ENCODE data around the gene SHMT2. TPM values are rescaled to one million over a fixed set of nuclear protein-coding genes. Genes with fewer than 3 reads are reported as not detected.
A peak's percentile ranks its signal among the peaks of the same experiment; 100 is the strongest.

The SHMT2 gene
- total and polyA plus RNA-seq, 9 of the 15 experiments (the other 6 are each of a cell fraction or from before 2014, with no cell fraction given) = 46.1 to 319 (median 115) TPM

DNA sequence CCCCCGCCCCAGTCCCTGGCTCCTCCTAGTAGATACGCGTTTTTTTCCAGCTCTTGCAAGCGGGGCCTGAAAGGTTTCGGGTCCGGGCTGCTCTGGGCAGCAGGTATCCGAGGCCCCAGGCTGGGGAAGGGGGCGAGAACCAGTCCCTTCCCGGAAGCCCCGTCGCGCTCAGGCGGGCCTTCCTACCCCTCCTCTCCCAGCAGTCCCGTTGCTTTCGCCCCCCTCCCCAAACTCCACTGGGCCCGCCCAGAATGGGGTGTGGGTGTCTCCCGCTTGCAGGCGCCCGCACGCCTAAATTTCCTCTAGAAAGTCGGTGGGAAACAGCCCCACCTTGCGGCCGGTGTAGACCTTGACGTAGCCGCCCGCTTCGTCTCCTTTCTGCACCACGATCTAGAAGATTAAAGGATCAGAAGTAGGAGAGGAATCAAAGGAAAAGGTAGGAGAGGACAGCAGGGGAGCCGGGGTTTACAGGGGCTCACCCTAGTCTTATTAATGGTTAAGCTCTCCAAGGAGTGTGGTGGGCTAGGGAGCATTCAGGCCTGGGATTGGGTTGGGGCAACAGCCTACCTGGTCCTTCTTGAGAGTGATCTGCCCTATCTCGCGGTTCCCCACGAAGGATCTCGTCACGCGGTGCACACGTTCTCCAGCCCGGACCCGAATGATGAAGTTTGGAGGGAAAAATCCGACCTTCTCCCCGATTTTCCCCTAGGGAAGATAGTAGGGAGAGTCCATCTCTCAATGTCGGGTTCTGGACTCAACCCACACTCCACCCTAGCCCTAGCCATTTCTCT lies 14.2 kb downstream of the SHMT2 start (continued):
- TF ChIP-seq NEUROD1 (IDR thresholded peaks at IDR 0.05; ENCODE audit: borderline replicate concordance, low read depth, low read length, partially characterized antibody) = peak; percentile 12
- TF ChIP-seq, protein P1, sequence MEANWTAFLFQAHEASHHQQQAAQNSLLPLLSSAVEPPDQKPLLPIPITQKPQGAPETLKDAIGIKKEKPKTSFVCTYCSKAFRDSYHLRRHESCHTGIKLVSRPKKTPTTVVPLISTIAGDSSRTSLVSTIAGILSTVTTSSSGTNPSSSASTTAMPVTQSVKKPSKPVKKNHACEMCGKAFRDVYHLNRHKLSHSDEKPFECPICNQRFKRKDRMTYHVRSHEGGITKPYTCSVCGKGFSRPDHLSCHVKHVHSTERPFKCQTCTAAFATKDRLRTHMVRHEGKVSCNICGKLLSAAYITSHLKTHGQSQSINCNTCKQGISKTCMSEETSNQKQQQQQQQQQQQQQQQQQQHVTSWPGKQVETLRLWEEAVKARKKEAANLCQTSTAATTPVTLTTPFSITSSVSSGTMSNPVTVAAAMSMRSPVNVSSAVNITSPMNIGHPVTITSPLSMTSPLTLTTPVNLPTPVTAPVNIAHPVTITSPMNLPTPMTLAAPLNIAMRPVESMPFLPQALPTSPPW (CRISPR knock-in tag; IDR thresholded peaks at IDR 0.05) = no peak
- no peak for TF ChIP-seq U2AF2 (optimal IDR thresholded peaks at IDR 0.05; ENCODE audit: low read depth, low read length)
- no peak for TF ChIP-seq HDAC3 (IDR thresholded peaks at IDR 0.05; ENCODE audit: borderline replicate concordance, partially characterized antibody)
- TF ChIP-seq RFX7 (CRISPR knock-in tag; IDR thresholded peaks at IDR 0.05) = no peak
- TF ChIP-seq, protein P2, sequence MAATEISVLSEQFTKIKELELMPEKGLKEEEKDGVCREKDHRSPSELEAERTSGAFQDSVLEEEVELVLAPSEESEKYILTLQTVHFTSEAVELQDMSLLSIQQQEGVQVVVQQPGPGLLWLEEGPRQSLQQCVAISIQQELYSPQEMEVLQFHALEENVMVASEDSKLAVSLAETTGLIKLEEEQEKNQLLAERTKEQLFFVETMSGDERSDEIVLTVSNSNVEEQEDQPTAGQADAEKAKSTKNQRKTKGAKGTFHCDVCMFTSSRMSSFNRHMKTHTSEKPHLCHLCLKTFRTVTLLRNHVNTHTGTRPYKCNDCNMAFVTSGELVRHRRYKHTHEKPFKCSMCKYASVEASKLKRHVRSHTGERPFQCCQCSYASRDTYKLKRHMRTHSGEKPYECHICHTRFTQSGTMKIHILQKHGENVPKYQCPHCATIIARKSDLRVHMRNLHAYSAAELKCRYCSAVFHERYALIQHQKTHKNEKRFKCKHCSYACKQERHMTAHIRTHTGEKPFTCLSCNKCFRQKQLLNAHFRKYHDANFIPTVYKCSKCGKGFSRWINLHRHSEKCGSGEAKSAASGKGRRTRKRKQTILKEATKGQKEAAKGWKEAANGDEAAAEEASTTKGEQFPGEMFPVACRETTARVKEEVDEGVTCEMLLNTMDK (IDR thresholded peaks at IDR 0.05; ENCODE audit: borderline replicate concordance, insufficient read depth, low read depth, low read length, poor library complexity, severe bottlenecking) = peak; percentile 15
- TF ChIP-seq CBFA2T2 (conservative IDR thresholded peaks at IDR 0.05) = no peak
- TF ChIP-seq, protein P3, sequence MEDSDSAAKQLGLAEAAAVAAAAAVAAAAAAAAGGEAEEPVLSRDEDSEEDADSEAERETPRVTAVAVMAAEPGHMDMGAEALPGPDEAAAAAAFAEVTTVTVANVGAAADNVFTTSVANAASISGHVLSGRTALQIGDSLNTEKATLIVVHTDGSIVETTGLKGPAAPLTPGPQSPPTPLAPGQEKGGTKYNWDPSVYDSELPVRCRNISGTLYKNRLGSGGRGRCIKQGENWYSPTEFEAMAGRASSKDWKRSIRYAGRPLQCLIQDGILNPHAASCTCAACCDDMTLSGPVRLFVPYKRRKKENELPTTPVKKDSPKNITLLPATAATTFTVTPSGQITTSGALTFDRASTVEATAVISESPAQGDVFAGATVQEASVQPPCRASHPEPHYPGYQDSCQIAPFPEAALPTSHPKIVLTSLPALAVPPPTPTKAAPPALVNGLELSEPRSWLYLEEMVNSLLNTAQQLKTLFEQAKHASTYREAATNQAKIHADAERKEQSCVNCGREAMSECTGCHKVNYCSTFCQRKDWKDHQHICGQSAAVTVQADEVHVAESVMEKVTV (CRISPR knock-in tag; IDR thresholded peaks at IDR 0.05) = peak; percentile 14; the same call in 1 of the 2 replicates
- no peak for TF ChIP-seq ZNF408 (CRISPR knock-in tag; IDR thresholded peaks at IDR 0.05; ENCODE audit: low read depth)
- TF ChIP-seq HLTF (IDR thresholded peaks at IDR 0.05) = no peak
- no peak for TF ChIP-seq PYGO2 (tag; IDR thresholded peaks at IDR 0.05)
- no peak; the same call in 1 of the 2 replicates for TF ChIP-seq NFIC (IDR thresholded peaks at IDR 0.05)
- TF ChIP-seq, protein P4, sequence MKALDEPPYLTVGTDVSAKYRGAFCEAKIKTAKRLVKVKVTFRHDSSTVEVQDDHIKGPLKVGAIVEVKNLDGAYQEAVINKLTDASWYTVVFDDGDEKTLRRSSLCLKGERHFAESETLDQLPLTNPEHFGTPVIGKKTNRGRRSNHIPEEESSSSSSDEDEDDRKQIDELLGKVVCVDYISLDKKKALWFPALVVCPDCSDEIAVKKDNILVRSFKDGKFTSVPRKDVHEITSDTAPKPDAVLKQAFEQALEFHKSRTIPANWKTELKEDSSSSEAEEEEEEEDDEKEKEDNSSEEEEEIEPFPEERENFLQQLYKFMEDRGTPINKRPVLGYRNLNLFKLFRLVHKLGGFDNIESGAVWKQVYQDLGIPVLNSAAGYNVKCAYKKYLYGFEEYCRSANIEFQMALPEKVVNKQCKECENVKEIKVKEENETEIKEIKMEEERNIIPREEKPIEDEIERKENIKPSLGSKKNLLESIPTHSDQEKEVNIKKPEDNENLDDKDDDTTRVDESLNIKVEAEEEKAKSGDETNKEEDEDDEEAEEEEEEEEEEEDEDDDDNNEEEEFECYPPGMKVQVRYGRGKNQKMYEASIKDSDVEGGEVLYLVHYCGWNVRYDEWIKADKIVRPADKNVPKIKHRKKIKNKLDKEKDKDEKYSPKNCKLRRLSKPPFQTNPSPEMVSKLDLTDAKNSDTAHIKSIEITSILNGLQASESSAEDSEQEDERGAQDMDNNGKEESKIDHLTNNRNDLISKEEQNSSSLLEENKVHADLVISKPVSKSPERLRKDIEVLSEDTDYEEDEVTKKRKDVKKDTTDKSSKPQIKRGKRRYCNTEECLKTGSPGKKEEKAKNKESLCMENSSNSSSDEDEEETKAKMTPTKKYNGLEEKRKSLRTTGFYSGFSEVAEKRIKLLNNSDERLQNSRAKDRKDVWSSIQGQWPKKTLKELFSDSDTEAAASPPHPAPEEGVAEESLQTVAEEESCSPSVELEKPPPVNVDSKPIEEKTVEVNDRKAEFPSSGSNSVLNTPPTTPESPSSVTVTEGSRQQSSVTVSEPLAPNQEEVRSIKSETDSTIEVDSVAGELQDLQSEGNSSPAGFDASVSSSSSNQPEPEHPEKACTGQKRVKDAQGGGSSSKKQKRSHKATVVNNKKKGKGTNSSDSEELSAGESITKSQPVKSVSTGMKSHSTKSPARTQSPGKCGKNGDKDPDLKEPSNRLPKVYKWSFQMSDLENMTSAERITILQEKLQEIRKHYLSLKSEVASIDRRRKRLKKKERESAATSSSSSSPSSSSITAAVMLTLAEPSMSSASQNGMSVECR (CRISPR knock-in tag; IDR thresholded peaks at IDR 0.05) = no peak; the same call in 1 of the 2 replicates
- TF ChIP-seq MEF2D (tag; conservative IDR thresholded peaks at IDR 0.05; ENCODE audit: low read depth) = no peak
- no peak for TF ChIP-seq ZNF583 (CRISPR knock-in tag; IDR thresholded peaks at IDR 0.05)
- TF ChIP-seq ARHGAP35 (IDR thresholded peaks at IDR 0.05; ENCODE audit: partially characterized antibody) = no peak

All from K562 (cell line).